Prostate gland (tissue), 2 donors: ENCODE measurements around the gene P2RY12.

Source experiments
- CTCF ChIP-seq, 4 experiments: fragments of 200-600 bp in 2 of 4; fragments of 450-650 bp in 2 of 4; sonication (generic) in 2 of 4; IDR thresholded peaks; 1 replicate in 3 of 4; 2 replicates in 1 of 4; pipeline ENCODE4 v1.5.1; 2016 to 2019; ENCODE audit warnings: antibody characterized with exemption in 4 of 4, mild to moderate bottlenecking in 2 of 4, moderate library complexity in 2 of 4
- POLR2A ChIP-seq: fragments of 450-650 bp; IDR thresholded peaks from one replicate; pipeline ENCODE4 v1.6.1; 2016; ENCODE audit warnings: antibody characterized with exemption, mild to moderate bottlenecking

GRCh38 chr3:151383956-151384355, 597 bp downstream of the P2RY12 start:
- no peak for TF ChIP-seq CTCF (IDR thresholded peaks at IDR 0.05)
- TF ChIP-seq POLR2A = no peak
